ENCODE results near the gene OS9.
"Not testable (repeated sequence)": the region's sequence is repeated elsewhere in the genome, so short reads cannot be mapped to it uniquely, and the experiment has no call there.

OS9 gene

GRCh38 chr12:57693659-57694458, at the start of gene OS9:
OS9 (plus strand) TSS chr12:57694132; CDS start chr12:57694162, 30 bp downstream.
- H3K9me3 ChIP-seq (ENCODE audit: control insufficient read depth, insufficient read depth, low read length) = no peaks in the 10 kb centered on the region
- no peaks in the 10 kb centered on the region for H3K27me3 ChIP-seq (ENCODE audit: control insufficient read depth, insufficient read depth, low read length)
- H3K27ac ChIP-seq (ENCODE audit: low read depth, low read length) = peak within 1 kb of the TSS; percentile 30
- peaks cover 14% of the 10 kb centered on the region for H3K36me3 ChIP-seq (ENCODE audit: control insufficient read depth, insufficient read depth, low read length)
- peak within 1 kb of the TSS; percentile 72 for H3K9ac ChIP-seq (ENCODE audit: low read depth, low read length)
- peak within 1 kb of the TSS; percentile 81 for H3K4me3 ChIP-seq (ENCODE audit: low read depth, low read length)
- H3K4me1 ChIP-seq (ENCODE audit: control insufficient read depth, insufficient read depth, low read length) = 0 out of 2 replicates have a peak, but pooled peaks cover 4% of the 10 kb centered on the region

GRCh38 chr12:57645990-57646658, 47.8 kb upstream of the OS9 start:
- H3K4me3 ChIP-seq (ENCODE audit: low read depth, low read length); H3K4me1 ChIP-seq (ENCODE audit: control insufficient read depth, insufficient read depth, low read length); H3K27ac ChIP-seq (ENCODE audit: low read depth, low read length): not testable (repeated sequence)

GRCh38 chr12:57646659-57647049, 47.3 kb upstream of the OS9 start:
- H3K36me3 ChIP-seq (ENCODE audit: control insufficient read depth, insufficient read depth, low read length); H3K4me1 ChIP-seq (ENCODE audit: control insufficient read depth, insufficient read depth, low read length); H3K9ac ChIP-seq (ENCODE audit: low read depth, low read length); H3K27ac ChIP-seq (ENCODE audit: low read depth, low read length); H3K27me3 ChIP-seq (ENCODE audit: control insufficient read depth, insufficient read depth, low read length); H3K4me3 ChIP-seq (ENCODE audit: low read depth, low read length): not testable (repeated sequence)
- H3K9me3 ChIP-seq (ENCODE audit: control insufficient read depth, insufficient read depth, low read length) = peaks cover 18% of the 10 kb centered on the region

More at GRCh38 chr12:57645990-57646658, 47.8 kb upstream of the OS9 start:
- not testable (repeated sequence) for H3K27me3 ChIP-seq (ENCODE audit: control insufficient read depth, insufficient read depth, low read length); H3K36me3 ChIP-seq (ENCODE audit: control insufficient read depth, insufficient read depth, low read length); H3K9ac ChIP-seq (ENCODE audit: low read depth, low read length)
- peaks cover 18% of the 10 kb centered on the region for H3K9me3 ChIP-seq (ENCODE audit: control insufficient read depth, insufficient read depth, low read length)

- peaks cover 2% of the 10 kb centered on the region; the same call in 1 of the 2 replicates for H3K9me3 ChIP-seq (ENCODE audit: control insufficient read depth, insufficient read depth, low read length)
- no peaks in the 10 kb centered on the region for H3K27me3 ChIP-seq (ENCODE audit: control insufficient read depth, insufficient read depth, low read length)
- H3K27ac ChIP-seq (ENCODE audit: low read depth, low read length) = no peak overlapping the region
- H3K4me3 ChIP-seq (ENCODE audit: low read depth, low read length) = no peak overlapping the region
- H3K36me3 ChIP-seq (ENCODE audit: control insufficient read depth, insufficient read depth, low read length) = no peaks in the 10 kb centered on the region
- H3K4me1 ChIP-seq (ENCODE audit: control insufficient read depth, insufficient read depth, low read length) = no peaks in the 10 kb centered on the region
- no peak overlapping the region for H3K9ac ChIP-seq (ENCODE audit: low read depth, low read length)
These were observed 39.9 kb upstream of the OS9 start for GRCh38 chr12:57654042-57654441.

- H3K4me3 ChIP-seq (ENCODE audit: low read depth, low read length) = no peak overlapping the region
- H3K36me3 ChIP-seq (ENCODE audit: control insufficient read depth, insufficient read depth, low read length) = no peaks in the 10 kb centered on the region
- H3K9ac ChIP-seq (ENCODE audit: low read depth, low read length) = no peak overlapping the region
- H3K4me1 ChIP-seq (ENCODE audit: control insufficient read depth, insufficient read depth, low read length) = no peaks in the 10 kb centered on the region
- H3K9me3 ChIP-seq (ENCODE audit: control insufficient read depth, insufficient read depth, low read length) = peaks cover 13% of the 10 kb centered on the region
- H3K27me3 ChIP-seq (ENCODE audit: control insufficient read depth, insufficient read depth, low read length) = no peaks in the 10 kb centered on the region
- H3K27ac ChIP-seq (ENCODE audit: low read depth, low read length) = no peak overlapping the region
These were observed 38.2 kb upstream of the OS9 start for GRCh38 chr12:57655541-57656240.

- peaks cover 19% of the 10 kb centered on the region for H3K9me3 ChIP-seq (ENCODE audit: control insufficient read depth, insufficient read depth, low read length)
- not testable (repeated sequence) for H3K9ac ChIP-seq (ENCODE audit: low read depth, low read length); H3K36me3 ChIP-seq (ENCODE audit: control insufficient read depth, insufficient read depth, low read length); H3K27me3 ChIP-seq (ENCODE audit: control insufficient read depth, insufficient read depth, low read length); H3K4me1 ChIP-seq (ENCODE audit: control insufficient read depth, insufficient read depth, low read length); H3K4me3 ChIP-seq (ENCODE audit: low read depth, low read length); H3K27ac ChIP-seq (ENCODE audit: low read depth, low read length)
These were observed 37.5 kb upstream of the OS9 start for GRCh38 chr12:57656408-57656807.

- no peak overlapping the region for H3K4me3 ChIP-seq (ENCODE audit: low read depth, low read length)
- H3K27ac ChIP-seq (ENCODE audit: low read depth, low read length) = no peak overlapping the region
- no peak overlapping the region for H3K9ac ChIP-seq (ENCODE audit: low read depth, low read length)
- no peaks in the 10 kb centered on the region for H3K27me3 ChIP-seq (ENCODE audit: control insufficient read depth, insufficient read depth, low read length)
- no peaks in the 10 kb centered on the region for H3K36me3 ChIP-seq (ENCODE audit: control insufficient read depth, insufficient read depth, low read length)
- no peaks in the 10 kb centered on the region for H3K4me1 ChIP-seq (ENCODE audit: control insufficient read depth, insufficient read depth, low read length)
- H3K9me3 ChIP-seq (ENCODE audit: control insufficient read depth, insufficient read depth, low read length) = peaks cover 32% of the 10 kb centered on the region
These were observed 36.2 kb upstream of the OS9 start for GRCh38 chr12:57657744-57658143.

GRCh38 chr12:57658890-57659289, 35.0 kb upstream of the OS9 start:
- H3K9ac ChIP-seq (ENCODE audit: low read depth, low read length) = no peak overlapping the region
- no peaks in the 10 kb centered on the region for H3K4me1 ChIP-seq (ENCODE audit: control insufficient read depth, insufficient read depth, low read length)
- H3K36me3 ChIP-seq (ENCODE audit: control insufficient read depth, insufficient read depth, low read length) = no peaks in the 10 kb centered on the region
- no peak overlapping the region for H3K4me3 ChIP-seq (ENCODE audit: low read depth, low read length)
- H3K9me3 ChIP-seq (ENCODE audit: control insufficient read depth, insufficient read depth, low read length) = peaks cover 32% of the 10 kb centered on the region
- H3K27ac ChIP-seq (ENCODE audit: low read depth, low read length) = no peak overlapping the region
- H3K27me3 ChIP-seq (ENCODE audit: control insufficient read depth, insufficient read depth, low read length) = no peaks in the 10 kb centered on the region

- no peak overlapping the region for H3K9ac ChIP-seq (ENCODE audit: low read depth, low read length)
- peaks cover 39% of the 10 kb centered on the region for H3K9me3 ChIP-seq (ENCODE audit: control insufficient read depth, insufficient read depth, low read length)
- H3K27me3 ChIP-seq (ENCODE audit: control insufficient read depth, insufficient read depth, low read length) = no peaks in the 10 kb centered on the region
- no peaks in the 10 kb centered on the region for H3K36me3 ChIP-seq (ENCODE audit: control insufficient read depth, insufficient read depth, low read length)
- H3K4me1 ChIP-seq (ENCODE audit: control insufficient read depth, insufficient read depth, low read length) = no peaks in the 10 kb centered on the region
- H3K4me3 ChIP-seq (ENCODE audit: low read depth, low read length) = no peak overlapping the region
- no peak overlapping the region for H3K27ac ChIP-seq (ENCODE audit: low read depth, low read length)
These were observed 32.6 kb upstream of the OS9 start for GRCh38 chr12:57661376-57661775.

GRCh38 chr12:57665066-57665820, 28.7 kb upstream of the OS9 start:
- not testable (repeated sequence) for H3K4me3 ChIP-seq (ENCODE audit: low read depth, low read length); H3K27me3 ChIP-seq (ENCODE audit: control insufficient read depth, insufficient read depth, low read length); H3K9ac ChIP-seq (ENCODE audit: low read depth, low read length); H3K36me3 ChIP-seq (ENCODE audit: control insufficient read depth, insufficient read depth, low read length); H3K4me1 ChIP-seq (ENCODE audit: control insufficient read depth, insufficient read depth, low read length); H3K27ac ChIP-seq (ENCODE audit: low read depth, low read length)
- peaks cover 41% of the 10 kb centered on the region for H3K9me3 ChIP-seq (ENCODE audit: control insufficient read depth, insufficient read depth, low read length)
